Choroid plexus epithelial cell (primary cell): ENCODE results near the gene SIGLEC10.
"Not testable (repeated sequence)": the region's sequence is repeated elsewhere in the genome, so short reads cannot be mapped to it uniquely, and the experiment has no call there.

ENCODE experiments used
- DNase-seq: peaks from one replicate; pipeline ENCODE4 v3.0.0-alpha.2; 2010; ENCODE audit warnings: low read depth
- H3K4me3 ChIP-seq: 2 replicates; pipeline ENCODE4 v1.5.1; 2011; ENCODE audit warnings: low read depth, mild to moderate bottlenecking, control low read depth, low read length, moderate library complexity
- TF ChIP-seq, protein P1 (sequence below): conservative IDR thresholded peaks from 2 replicates; pipeline ENCODE4 v1.5.1; 2011; ENCODE audit warnings: low read depth, mild to moderate bottlenecking, control low read depth, inconsistent platforms, low read length, moderate library complexity

Gene SIGLEC10

DNA sequence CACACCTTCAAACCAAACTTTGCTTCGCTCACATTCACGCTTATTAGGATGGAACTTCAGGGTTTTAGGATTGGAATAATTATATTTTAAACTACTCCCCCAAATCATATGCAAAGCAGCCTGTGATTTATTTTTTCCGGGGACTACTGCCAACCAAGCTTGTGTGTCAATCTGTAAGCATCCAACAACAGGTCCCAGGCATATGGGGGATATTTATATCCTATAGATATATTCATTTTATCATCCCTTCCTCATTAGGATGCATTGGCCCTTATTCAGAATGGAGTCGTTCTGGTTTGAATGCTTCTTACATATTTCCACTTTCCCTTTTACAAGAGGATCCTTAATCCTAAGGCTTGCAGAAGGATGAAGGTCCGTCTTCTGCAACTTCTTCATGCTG is 18.2 kb downstream of the SIGLEC10 start:
- no peak overlapping the region for H3K4me3 ChIP-seq
- TF ChIP-seq, protein P1, sequence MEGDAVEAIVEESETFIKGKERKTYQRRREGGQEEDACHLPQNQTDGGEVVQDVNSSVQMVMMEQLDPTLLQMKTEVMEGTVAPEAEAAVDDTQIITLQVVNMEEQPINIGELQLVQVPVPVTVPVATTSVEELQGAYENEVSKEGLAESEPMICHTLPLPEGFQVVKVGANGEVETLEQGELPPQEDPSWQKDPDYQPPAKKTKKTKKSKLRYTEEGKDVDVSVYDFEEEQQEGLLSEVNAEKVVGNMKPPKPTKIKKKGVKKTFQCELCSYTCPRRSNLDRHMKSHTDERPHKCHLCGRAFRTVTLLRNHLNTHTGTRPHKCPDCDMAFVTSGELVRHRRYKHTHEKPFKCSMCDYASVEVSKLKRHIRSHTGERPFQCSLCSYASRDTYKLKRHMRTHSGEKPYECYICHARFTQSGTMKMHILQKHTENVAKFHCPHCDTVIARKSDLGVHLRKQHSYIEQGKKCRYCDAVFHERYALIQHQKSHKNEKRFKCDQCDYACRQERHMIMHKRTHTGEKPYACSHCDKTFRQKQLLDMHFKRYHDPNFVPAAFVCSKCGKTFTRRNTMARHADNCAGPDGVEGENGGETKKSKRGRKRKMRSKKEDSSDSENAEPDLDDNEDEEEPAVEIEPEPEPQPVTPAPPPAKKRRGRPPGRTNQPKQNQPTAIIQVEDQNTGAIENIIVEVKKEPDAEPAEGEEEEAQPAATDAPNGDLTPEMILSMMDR = no peak
- DNase-seq = no peak

GRCh38 chr19:51398096-51398704 is 19.2 kb downstream of the SIGLEC10 start:
- DNase-seq = peak; percentile 58
- TF ChIP-seq, protein P1 = peak; percentile 57
- no peak overlapping the region for H3K4me3 ChIP-seq

DNA sequence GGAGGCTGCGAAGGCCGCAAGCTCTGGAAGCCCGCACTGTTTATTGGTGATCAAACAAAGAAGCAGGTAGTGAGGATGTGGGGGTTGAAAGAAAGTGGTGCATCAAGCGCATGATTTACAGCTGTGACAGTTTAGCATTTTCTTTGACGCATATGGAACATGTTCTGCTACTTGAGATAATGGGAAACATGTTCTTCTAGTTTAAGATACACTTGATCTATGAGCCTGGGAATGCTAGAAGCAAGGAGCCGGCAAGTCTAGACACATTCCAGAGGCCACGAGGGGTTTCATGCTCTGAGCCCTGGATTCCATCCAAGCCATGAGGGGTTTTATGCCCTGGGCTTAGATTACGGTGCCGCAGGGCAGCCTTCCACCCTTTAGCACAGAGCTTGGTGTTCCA is 20.0 kb downstream of the SIGLEC10 start:
- peak; percentile 29 for DNase-seq
- not testable (repeated sequence) for H3K4me3 ChIP-seq

DNA sequence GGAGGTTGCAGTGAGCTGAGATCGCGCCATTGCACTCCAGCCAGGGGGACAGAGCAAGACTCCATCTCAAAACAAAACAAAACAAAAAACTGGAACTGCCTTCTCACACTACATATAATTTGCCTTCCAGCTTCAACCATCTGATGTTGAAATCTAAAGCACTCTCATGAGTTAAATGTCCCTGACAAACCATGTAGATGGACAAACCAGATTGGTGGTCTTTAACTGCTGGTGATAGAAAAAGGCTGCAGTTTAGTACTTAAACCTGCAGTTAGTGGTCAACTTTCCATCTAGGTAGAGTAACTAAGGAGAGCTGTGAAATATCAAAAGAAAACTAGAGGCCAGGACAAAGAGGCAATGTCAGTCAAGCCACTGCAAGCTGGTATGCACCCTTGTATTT is 21.3 kb downstream of the SIGLEC10 start:
- H3K4me3 ChIP-seq = no peak overlapping the region
- TF ChIP-seq, protein P1 = no peak
- no peak for DNase-seq

- peak overlapping the region; percentile 56 for H3K4me3 ChIP-seq
- TF ChIP-seq, protein P1 = peak; percentile 46
- peak; percentile 100 for DNase-seq
Observed at GRCh38 chr19:51394050-51394836, 23.2 kb downstream of the SIGLEC10 start.

GRCh38 chr19:51392701-51393100 is 24.7 kb downstream of the SIGLEC10 start:
- DNase-seq = no peak
- TF ChIP-seq, protein P1 = no peak

DNA sequence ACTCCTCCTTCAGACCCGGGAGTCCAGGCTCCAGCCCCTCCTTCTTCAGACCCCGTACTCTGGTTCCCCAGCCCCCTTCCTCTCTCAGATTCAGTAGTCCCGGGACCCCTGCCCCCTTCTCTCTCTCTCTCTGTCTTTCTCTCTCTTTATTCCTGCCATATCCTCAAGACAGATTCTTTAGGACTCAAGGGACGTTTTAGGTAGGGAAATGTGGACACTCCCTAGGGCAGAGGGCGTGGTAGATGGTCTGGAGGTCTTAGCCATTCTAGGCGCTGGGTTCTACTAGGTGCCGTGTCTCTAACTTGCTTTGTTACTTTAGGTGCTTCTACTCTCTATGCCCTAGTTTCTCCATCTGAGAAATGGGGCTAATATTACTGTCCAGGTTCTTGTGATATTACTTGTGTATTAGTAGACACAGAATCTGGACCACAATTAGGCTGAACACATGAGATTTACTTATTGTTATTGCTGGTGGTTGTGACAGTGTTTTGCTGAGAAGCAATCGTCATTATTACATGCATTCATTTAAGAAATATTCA is 26.3 kb downstream of the SIGLEC10 start:
- TF ChIP-seq, protein P1 = no peak
- peak overlapping the region; percentile 33 for H3K4me3 ChIP-seq
- DNase-seq = no peak

More at GRCh38 chr19:51392701-51393100, 24.7 kb downstream of the SIGLEC10 start:
- H3K4me3 ChIP-seq = no peak overlapping the region
